ENCODE data around the gene CCDC194.

GRCh38 chr19:17347877-17348276 is 46.1 kb downstream of the CCDC194 start:
- TF ChIP-seq, protein P1, sequence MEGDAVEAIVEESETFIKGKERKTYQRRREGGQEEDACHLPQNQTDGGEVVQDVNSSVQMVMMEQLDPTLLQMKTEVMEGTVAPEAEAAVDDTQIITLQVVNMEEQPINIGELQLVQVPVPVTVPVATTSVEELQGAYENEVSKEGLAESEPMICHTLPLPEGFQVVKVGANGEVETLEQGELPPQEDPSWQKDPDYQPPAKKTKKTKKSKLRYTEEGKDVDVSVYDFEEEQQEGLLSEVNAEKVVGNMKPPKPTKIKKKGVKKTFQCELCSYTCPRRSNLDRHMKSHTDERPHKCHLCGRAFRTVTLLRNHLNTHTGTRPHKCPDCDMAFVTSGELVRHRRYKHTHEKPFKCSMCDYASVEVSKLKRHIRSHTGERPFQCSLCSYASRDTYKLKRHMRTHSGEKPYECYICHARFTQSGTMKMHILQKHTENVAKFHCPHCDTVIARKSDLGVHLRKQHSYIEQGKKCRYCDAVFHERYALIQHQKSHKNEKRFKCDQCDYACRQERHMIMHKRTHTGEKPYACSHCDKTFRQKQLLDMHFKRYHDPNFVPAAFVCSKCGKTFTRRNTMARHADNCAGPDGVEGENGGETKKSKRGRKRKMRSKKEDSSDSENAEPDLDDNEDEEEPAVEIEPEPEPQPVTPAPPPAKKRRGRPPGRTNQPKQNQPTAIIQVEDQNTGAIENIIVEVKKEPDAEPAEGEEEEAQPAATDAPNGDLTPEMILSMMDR (IDR thresholded peaks at IDR 0.05) = no peak
- no peak for TF ChIP-seq POLR2A (IDR thresholded peaks at IDR 0.05)
